HepG2 (cell line): ENCODE results near the gene P2RY2. TPM values are rescaled to one million over a fixed set of nuclear protein-coding genes. Genes with fewer than 3 reads are reported as not detected.

ENCODE experiments used
- ADNP ChIP-seq: sonication (generic); formaldehyde crosslinking; IDR thresholded peaks from 2 replicates; pipeline ENCODE4 v1.4.0; 2020; ENCODE audit warnings: missing genetic modification reagents
- BRF2 ChIP-seq: sonication (generic); formaldehyde crosslinking; IDR thresholded peaks from 2 replicates; pipeline ENCODE4 v1.8.1; 2022; ENCODE audit warnings: mild to moderate bottlenecking, missing genetic modification reagents
- IRF1 ChIP-seq: sonication (generic); formaldehyde crosslinking; IDR thresholded peaks from 2 replicates; pipeline ENCODE4 v1.4.0; 2020; ENCODE audit warnings: low read depth, mild to moderate bottlenecking, missing genetic modification reagents
- NFKB2 ChIP-seq: sonication (generic); formaldehyde crosslinking; IDR thresholded peaks from 2 replicates; pipeline ENCODE4 v1.4.0; 2020; ENCODE audit warnings: missing genetic modification reagents, borderline replicate concordance
- NFKBIZ ChIP-seq: IDR thresholded peaks from 2 replicates; pipeline ENCODE4 v1.6.1; 2018; ENCODE audit warnings: missing genetic modification reagents, missing compliant biosample characterization
- NFYB ChIP-seq: sonication (generic); formaldehyde crosslinking; IDR thresholded peaks from 2 replicates; pipeline ENCODE4 v1.4.0; 2020; ENCODE audit warnings: missing genetic modification reagents
- PREB ChIP-seq: sonication (generic); formaldehyde crosslinking; IDR thresholded peaks from 2 replicates; pipeline ENCODE4 v1.4.0; 2020; ENCODE audit warnings: missing genetic modification reagents
- SP140L ChIP-seq: sonication (generic); formaldehyde crosslinking; IDR thresholded peaks from 2 replicates; pipeline ENCODE4 v1.4.0; 2020; ENCODE audit warnings: missing genetic modification reagents, borderline replicate concordance
- TCF7L2 ChIP-seq: IDR thresholded peaks from 2 replicates; pipeline ENCODE4 v1.6.1; 2011; ENCODE audit warnings: mild to moderate bottlenecking, low read depth, low read length, moderate library complexity
- TMF1 ChIP-seq: sonication (generic); formaldehyde crosslinking; IDR thresholded peaks from 2 replicates; pipeline ENCODE4 v1.8.1; 2022; ENCODE audit warnings: low read depth, missing genetic modification reagents
- TRIM24 ChIP-seq: sonication (generic); formaldehyde crosslinking; IDR thresholded peaks from 2 replicates; pipeline ENCODE4 v1.8.0; 2022; ENCODE audit warnings: mild to moderate bottlenecking, missing genetic modification reagents
- ZFAT ChIP-seq: sonication (generic); formaldehyde crosslinking; conservative IDR thresholded peaks from 2 replicates; pipeline ENCODE4 v1.8.1; 2023; ENCODE audit warnings: missing genetic modification reagents, inconsistent platforms
- ZFP36L2 ChIP-seq: sonication (generic); formaldehyde crosslinking; IDR thresholded peaks from 2 replicates; pipeline ENCODE4 v1.4.0; 2020; ENCODE audit warnings: missing genetic modification reagents
- ZFP82 ChIP-seq: sonication (generic); formaldehyde crosslinking; IDR thresholded peaks from 2 replicates; pipeline ENCODE4 v1.5.1; 2020; ENCODE audit warnings: mild to moderate bottlenecking, missing genetic modification reagents, borderline replicate concordance
- ZMAT5 ChIP-seq: sonication (generic); formaldehyde crosslinking; IDR thresholded peaks from 2 replicates; pipeline ENCODE4 v1.5.0; 2020; ENCODE audit warnings: mild to moderate bottlenecking, low read depth, missing genetic modification reagents, borderline replicate concordance
- ZNF34 ChIP-seq: sonication (generic); formaldehyde crosslinking; IDR thresholded peaks from 2 replicates; pipeline ENCODE4 v1.4.0; 2020; ENCODE audit warnings: mild to moderate bottlenecking, missing genetic modification reagents, borderline replicate concordance
- ZNF549 ChIP-seq: sonication (generic); formaldehyde crosslinking; IDR thresholded peaks from 2 replicates; pipeline ENCODE4 v1.5.0; 2020; ENCODE audit warnings: missing genetic modification reagents
- ZNF598 ChIP-seq: sonication (generic); formaldehyde crosslinking; IDR thresholded peaks from 2 replicates; pipeline ENCODE4 v1.5.1; 2020; ENCODE audit warnings: mild to moderate bottlenecking, missing genetic modification reagents, borderline replicate concordance
- ZNF737 ChIP-seq: sonication (generic); formaldehyde crosslinking; IDR thresholded peaks from 2 replicates; pipeline ENCODE4 v1.5.0; 2020; ENCODE audit warnings: missing genetic modification reagents, mild to moderate bottlenecking, borderline replicate concordance
- ZNF768 ChIP-seq: sonication (generic); formaldehyde crosslinking; IDR thresholded peaks from 2 replicates; pipeline ENCODE4 v1.4.0; 2020; ENCODE audit warnings: missing genetic modification reagents
- ZNF781 ChIP-seq: sonication (generic); formaldehyde crosslinking; IDR thresholded peaks from 2 replicates; pipeline ENCODE4 v1.5.1; 2020; ENCODE audit warnings: borderline replicate concordance, mild to moderate bottlenecking, missing genetic modification reagents; ENCODE audit errors: not compliant biosample characterization
- ZNF841 ChIP-seq: sonication (generic); formaldehyde crosslinking; IDR thresholded peaks from 2 replicates; pipeline ENCODE4 v1.8.1; 2023; ENCODE audit warnings: missing genetic modification reagents, borderline replicate concordance
- ZNF850 ChIP-seq: sonication (generic); formaldehyde crosslinking; conservative IDR thresholded peaks from 2 replicates; pipeline ENCODE4 v1.9.0; 2021; ENCODE audit warnings: mild to moderate bottlenecking, missing genetic modification reagents
- ZSCAN12 ChIP-seq: sonication (generic); formaldehyde crosslinking; IDR thresholded peaks from 2 replicates; pipeline ENCODE4 v1.9.0; 2021; ENCODE audit warnings: mild to moderate bottlenecking, missing genetic modification reagents
- ZSCAN22 ChIP-seq: sonication (generic); formaldehyde crosslinking; IDR thresholded peaks from 2 replicates; pipeline ENCODE4 v1.4.0; 2020; ENCODE audit warnings: mild to moderate bottlenecking, missing genetic modification reagents
- ZUFSP ChIP-seq: sonication (generic); formaldehyde crosslinking; IDR thresholded peaks from 2 replicates; pipeline ENCODE4 v1.9.0; 2021; ENCODE audit warnings: missing genetic modification reagents, mild to moderate bottlenecking, borderline replicate concordance
- polyA plus RNA-seq, 8 experiments: library from polyadenylated mRNA; depleted of rRNA in 3 of 8; stranded (reverse) in 7 of 8; unstranded in 1 of 8; fragments of >200 nt; fragmentation: Illumina TruSeq in 4 of 8; extraction: Trizol in 4 of 8; gene quantifications; 2 replicates each; pipeline versions ENCODE4 v1.2.1 to v1.2.3, GENCODE V29; 2011 to 2016; ENCODE audit warnings: low read depth in 4 of 8, missing spikeins in 1 of 8, mixed read lengths in 1 of 8; ENCODE audit not compliant: insufficient read depth in 1 of 8
- total RNA-seq, 5 experiments: library from RNA; depleted of rRNA; stranded (reverse); fragments of >200 nt; fragmentation: Illumina TruSeq; extraction: Trizol; gene quantifications; 2 replicates each; pipeline ENCODE4 v1.2.3, GENCODE V29; 2016; ENCODE audit warnings: low read depth in 1 of 5

Gene P2RY2
- total and polyA plus RNA-seq, 2 of the 13 experiments (the other 11 are each of a cell fraction or from before 2014, with no cell fraction given) = 0.95 to 3.1 TPM

GRCh38 chr11:73177778-73178539 lies 40.1 kb upstream of the P2RY2 start (continued):
- TF ChIP-seq NFKBIZ (CRISPR knock-in tag) (0 out of 2 replicates have a peak, but pooled peaks have one; percentile 37), PREB (CRISPR knock-in tag) (no peak), TCF7L2 (no peak), BRF2 (CRISPR knock-in tag) (no peak), TRIM24 (CRISPR knock-in tag) (no peak), ZSCAN12 (no peak), SP140L (CRISPR knock-in tag) (no peak), NFYB (no peak), ZFP82 (CRISPR knock-in tag) (no peak), TMF1 (CRISPR knock-in tag) (no peak), ZNF549 (CRISPR knock-in tag) (no peak), ZNF737 (CRISPR knock-in tag) (no peak), ZNF34 (no peak), ZUFSP (CRISPR knock-in tag) (no peak), ZNF598 (CRISPR knock-in tag) (no peak), ZNF781 (CRISPR knock-in tag) (no peak), ZSCAN22 (CRISPR knock-in tag) (no peak), ZMAT5 (CRISPR knock-in tag) (no peak), ZNF850 (CRISPR knock-in tag) (no peak), IRF1 (CRISPR knock-in tag) (no peak), ZFAT (CRISPR knock-in tag) (no peak), ZFP36L2 (CRISPR knock-in tag) (peak; percentile 58; the same call in 1 of the 2 replicates), ADNP (CRISPR knock-in tag) (no peak), ZNF768 (CRISPR knock-in tag) (no peak; the same call in 1 of the 2 replicates), NFKB2 (CRISPR knock-in tag) (no peak; the same call in 1 of the 2 replicates), ZNF841 (CRISPR knock-in tag) (no peak)
